HG02610 (cell line): ENCODE data around the gene OAF.
"Not testable (repeated sequence)": the region's sequence is repeated elsewhere in the genome, so short reads cannot be mapped to it uniquely, and the experiment has no call there.

Experiments
- ATAC-seq: cut with Tn5 transposase; IDR thresholded peaks from one replicate; pipeline ENCODE4 v1.9.1; 2021; ENCODE audit warnings: mild to moderate bottlenecking, moderate library complexity; ENCODE audit not compliant: unreplicated experiment

The OAF gene

GRCh38 chr11:120239713-120240640, 29.1 kb downstream of the OAF start, which contains the start of gene POU2F3:
Gene POU2F3 (plus strand): TSS chr11:120240140. CDS start chr11:120240344, 204 bp downstream.
- no peak for ATAC-seq

- no peak for ATAC-seq
Observed at GRCh38 chr11:120240866-120241265, 30.0 kb downstream of the OAF start.

GRCh38 chr11:120241277-120241676, 30.4 kb downstream of the OAF start:
- ATAC-seq, result no peak

GRCh38 chr11:120243221-120243620, 32.4 kb downstream of the OAF start:
- ATAC-seq, result no peak

GRCh38 chr11:120244476-120245365, 33.9 kb downstream of the OAF start:
- ATAC-seq, result no peak

- no peak for ATAC-seq
Observed at GRCh38 chr11:120245434-120245833, 34.6 kb downstream of the OAF start.

GRCh38 chr11:120248551-120249278, 37.9 kb downstream of the OAF start:
- peak; percentile 70 for ATAC-seq

- peak; percentile 23 for ATAC-seq
Observed at GRCh38 chr11:120249279-120250262, 38.7 kb downstream of the OAF start.

- not testable (repeated sequence) for ATAC-seq
Observed at GRCh38 chr11:120253377-120253776, 42.5 kb downstream of the OAF start.

GRCh38 chr11:120254788-120255518, 44.1 kb downstream of the OAF start:
- peak; percentile 83 for ATAC-seq

GRCh38 chr11:120255519-120255866, 44.7 kb downstream of the OAF start:
- no peak for ATAC-seq

- no peak for ATAC-seq
Observed at GRCh38 chr11:120256178-120256577, 45.3 kb downstream of the OAF start.

GRCh38 chr11:120256779-120257178, 45.9 kb downstream of the OAF start:
- no peak for ATAC-seq

- ATAC-seq, result no peak
Observed at GRCh38 chr11:120257346-120257745, 46.5 kb downstream of the OAF start.

- ATAC-seq, result no peak
Observed at GRCh38 chr11:120258661-120259060, 47.8 kb downstream of the OAF start.

GRCh38 chr11:120259241-120259640, 48.4 kb downstream of the OAF start:
- ATAC-seq, result no peak

GRCh38 chr11:120259988-120260565, 49.2 kb downstream of the OAF start:
- ATAC-seq, result no peak

- no peak for ATAC-seq
Observed at GRCh38 chr11:120260616-120261015, 49.8 kb downstream of the OAF start.

GRCh38 chr11:120261321-120261720, 50.5 kb downstream of the OAF start:
- no peak for ATAC-seq
